Hepatocyte (in vitro differentiated cells): ENCODE results near the gene TSPEAR. TPM values are rescaled to one million over a fixed set of nuclear protein-coding genes. Genes with fewer than 3 reads are reported as not detected.
"Not testable (repeated sequence)": the region's sequence is repeated elsewhere in the genome, so short reads cannot be mapped to it uniquely, and the experiment has no call there.

Experiments used
- DNase-seq: peaks from one replicate; pipeline ENCODE4 v3.0.0-alpha.2; 2016; ENCODE audit warnings: low spot score
- H2AFZ ChIP-seq: fragments of 200-600 bp; sonication (generic); 2 replicates; pipeline ENCODE4 v1.6.0; 2016; ENCODE audit warnings: antibody characterized with exemption, mild to moderate bottlenecking
- H3K27ac ChIP-seq: fragments of 200-600 bp; sonication (generic); 2 replicates; pipeline ENCODE4 v1.5.1; 2016; ENCODE audit warnings: mild to moderate bottlenecking
- H3K27me3 ChIP-seq: fragments of 200-600 bp; sonication (generic); 2 replicates; pipeline ENCODE4 v1.6.1; 2016
- H3K36me3 ChIP-seq: fragments of 200-600 bp; sonication (generic); replicated peaks from 2 replicates; pipeline ENCODE4 v1.5.1; 2016; ENCODE audit warnings: low read depth; ENCODE audit not compliant: insufficient read depth
- H3K4me1 ChIP-seq: fragments of 200-600 bp; sonication (generic); 2 replicates; pipeline ENCODE4 v1.5.1; 2016; ENCODE audit warnings: mild to moderate bottlenecking, moderate library complexity; ENCODE audit not compliant: insufficient read depth
- H3K4me2 ChIP-seq: fragments of 200-600 bp; sonication (generic); 2 replicates; pipeline ENCODE4 v1.6.0; 2016
- H3K4me3 ChIP-seq: fragments of 200-600 bp; sonication (generic); 2 replicates; pipeline ENCODE4 v1.5.1; 2016; ENCODE audit warnings: mild to moderate bottlenecking
- H3K79me2 ChIP-seq: fragments of 200-600 bp; sonication (generic); 2 replicates; pipeline ENCODE4 v1.6.0; 2017; ENCODE audit warnings: mild to moderate bottlenecking
- H3K9me2 ChIP-seq: fragments of 200-600 bp; sonication (generic); replicated peaks from 2 replicates; pipeline ENCODE4 v1.6.0; 2017; ENCODE audit warnings: mild to moderate bottlenecking; ENCODE audit not compliant: insufficient read depth
- H3K9me3 ChIP-seq: fragments of 200-600 bp; sonication (generic); 2 replicates; pipeline ENCODE4 v1.5.1; 2016; ENCODE audit warnings: low read depth, mild to moderate bottlenecking
- H4K20me1 ChIP-seq: fragments of 200-600 bp; sonication (generic); 2 replicates; pipeline ENCODE4 v1.6.0; 2016; ENCODE audit warnings: mild to moderate bottlenecking; ENCODE audit not compliant: insufficient read depth, poor library complexity, severe bottlenecking
- CTCF ChIP-seq: fragments of 200-600 bp; sonication (generic); IDR thresholded peaks from 2 replicates; pipeline ENCODE4 v1.5.1; 2016; ENCODE audit warnings: antibody characterized with exemption, mild to moderate bottlenecking; ENCODE audit not compliant: poor library complexity
- EZH2 ChIP-seq: fragments of 200-600 bp; sonication (generic); IDR thresholded peaks from 2 replicates; pipeline ENCODE4 v1.6.1; 2016; ENCODE audit warnings: antibody characterized with exemption, mild to moderate bottlenecking, borderline replicate concordance
- EZH2phosphoT487 ChIP-seq: fragments of 200-600 bp; sonication (generic); IDR thresholded peaks from one replicate; pipeline ENCODE4 v1.6.1; 2018; ENCODE audit warnings: antibody characterized with exemption, mild to moderate bottlenecking, low read depth, moderate library complexity; ENCODE audit not compliant: unreplicated experiment, severe bottlenecking
- WGBS: methylation state at CpG from one replicate; pipeline ENCODE4 v1.1.6; 2016; ENCODE audit warnings: low lambda C conversion rate; ENCODE audit errors: missing lambda C conversion rate; 5-methylcytosine and 5-hydroxymethylcytosine counted together
- polyA plus RNA-seq: library from polyadenylated mRNA; unstranded; fragments of >200 nt; fragmentation: Nextera tagmentation; extraction: Ambion mirVana; gene quantifications from 2 replicates; pipeline ENCODE4 v1.2.1, GENCODE V29; 2016
- total RNA-seq: library from RNA; depleted of rRNA; stranded (reverse); fragments of >200 nt; gene quantifications from 2 replicates; pipeline ENCODE4 v1.2.3, GENCODE V29; 2014

The TSPEAR gene
- total and polyA plus RNA-seq, 2 experiments from 2014 or later = 0.35 TPM; not detected in 1

GRCh38 chr21:44574457-44575306 is 136.7 kb downstream of the TSPEAR start:
- WGBS = 77% methylated on average over 21 of the region's 21 CpGs
- TF ChIP-seq CTCF = no peak
- no peak for TF ChIP-seq EZH2phosphoT487
- TF ChIP-seq EZH2 = no peak

GRCh38 chr21:44573630-44574456 is 137.5 kb downstream of the TSPEAR start, which contains the start of gene KRTAP10-4:
Gene KRTAP10-4 (plus strand): TSS chr21:44573729. CDS start chr21:44573759, 30 bp downstream.
- not testable (repeated sequence) for DNase-seq, H3K4me1 ChIP-seq, H3K79me2 ChIP-seq, H3K4me3 ChIP-seq, H3K27me3 ChIP-seq, H3K27ac ChIP-seq, H3K36me3 ChIP-seq, H3K9me3 ChIP-seq, H3K4me2 ChIP-seq, H4K20me1 ChIP-seq, H2AFZ ChIP-seq, H3K9me2 ChIP-seq
- 90% methylated on average over 21 of the region's 25 CpGs for WGBS

More at GRCh38 chr21:44574457-44575306, 136.7 kb downstream of the TSPEAR start:
- no peak overlapping the region for H2AFZ ChIP-seq
- peaks cover 3% of the 10 kb centered on the region for H3K4me1 ChIP-seq
- H3K36me3 ChIP-seq = no peaks in the 10 kb centered on the region
- H3K9me2 ChIP-seq = no peaks in the 10 kb centered on the region
- no peak overlapping the region for H3K4me2 ChIP-seq
- H3K79me2 ChIP-seq = no peaks in the 10 kb centered on the region
- H4K20me1 ChIP-seq = no peaks in the 10 kb centered on the region
- peak; percentile 67 for DNase-seq
- H3K27ac ChIP-seq = no peak overlapping the region
- no peak overlapping the region for H3K4me3 ChIP-seq
- no peaks in the 10 kb centered on the region for H3K27me3 ChIP-seq
- H3K9me3 ChIP-seq = no peaks in the 10 kb centered on the region

GRCh38 chr21:44572959-44573583 is 138.3 kb downstream of the TSPEAR start:
- DNase-seq = no peak
- WGBS = 89% methylated on average over 15 of the region's 15 CpGs
- H3K27me3 ChIP-seq = no peaks in the 10 kb centered on the region
- no peaks in the 10 kb centered on the region for H4K20me1 ChIP-seq
- no peak overlapping the region for H2AFZ ChIP-seq
- no peaks in the 10 kb centered on the region for H3K79me2 ChIP-seq
- no peak overlapping the region for H3K4me2 ChIP-seq
- H3K27ac ChIP-seq = no peak overlapping the region
- H3K4me3 ChIP-seq = no peak overlapping the region
- TF ChIP-seq CTCF (no peak), EZH2phosphoT487 (no peak)
- no peaks in the 10 kb centered on the region for H3K9me3 ChIP-seq
- peaks cover 3% of the 10 kb centered on the region for H3K4me1 ChIP-seq
- no peaks in the 10 kb centered on the region for H3K9me2 ChIP-seq
- H3K36me3 ChIP-seq = no peaks in the 10 kb centered on the region
